Upper lobe of left lung (tissue), 6 donors: Measurements from ENCODE around the gene MAT1A. TPM values are rescaled to one million over a fixed set of nuclear protein-coding genes. Genes with fewer than 3 reads are reported as not detected.

ENCODE experiments used
- ATAC-seq, 2 donors: fragments of 200-7000 bp; cut with Tn5 transposase; one replicate each; pipeline ENCODE4 v1.9.1; 2022; ENCODE audit warnings: mild to moderate bottlenecking in 2 of 2, moderate library complexity in 2 of 2; ENCODE audit not compliant: low FRiP score in 2 of 2
- DNase-seq, 2 donors: peaks; one replicate each; pipeline ENCODE4 v3.0.0-alpha.2; 2019 to 2020
- H3K27ac ChIP-seq, 4 donors: fragments of 200-600 bp; sonication (generic); one replicate each; pipeline ENCODE4 v1.5.1; 2016 to 2019
- H3K27me3 ChIP-seq, 4 donors: fragments of 200-600 bp; sonication (generic); one replicate each; pipeline ENCODE4 v1.5.1; 2017 to 2019
- H3K36me3 ChIP-seq, 4 donors: fragments of 200-600 bp; sonication (generic); one replicate each; pipeline ENCODE4 v1.5.1; 2016 to 2019
- H3K4me1 ChIP-seq, 4 donors: fragments of 200-600 bp; sonication (generic); one replicate each; pipeline ENCODE4 v1.5.1; 2018 to 2019
- H3K4me3 ChIP-seq, 4 donors: fragments of 200-600 bp; sonication (generic); one replicate each; pipeline ENCODE4 v1.5.1; 2017 to 2019; ENCODE audit warnings: mild to moderate bottlenecking in 2 of 4, moderate library complexity in 1 of 4
- H3K9me3 ChIP-seq, 4 donors: fragments of 200-600 bp; sonication (generic); one replicate each; pipeline ENCODE4 v1.5.1; 2018 to 2019
- CTCF ChIP-seq, 6 experiments: fragments of 450-650 bp in 4 of 6; fragments of 200-600 bp in 2 of 6; sonication (generic) in 2 of 6; IDR thresholded peaks; one replicate each; pipeline ENCODE4 v1.5.1; 2016 to 2019; ENCODE audit warnings: antibody characterized with exemption in 6 of 6
- EP300 ChIP-seq, 4 donors: sonication (generic); formaldehyde crosslinking; IDR thresholded peaks; one replicate each; pipeline ENCODE4 v1.5.1; 2017; ENCODE audit warnings: antibody characterized with exemption in 4 of 4, control low read depth in 2 of 4
- POLR2A ChIP-seq, 4 donors: fragments of 450-650 bp; IDR thresholded peaks; one replicate each; pipeline ENCODE4 v1.5.1; 2016 to 2017; ENCODE audit warnings: antibody characterized with exemption in 4 of 4, mild to moderate bottlenecking in 2 of 4
- POLR2AphosphoS5 ChIP-seq, 2 donors: sonication (generic); formaldehyde crosslinking; IDR thresholded peaks; one replicate each; pipeline ENCODE4 v1.5.1; 2017; ENCODE audit warnings: antibody characterized with exemption in 2 of 2
- WGBS, 2 donors: methylation state at CpG; one replicate each; pipeline ENCODE4 v1.1.5; 2017 to 2018; 5-methylcytosine and 5-hydroxymethylcytosine counted together
- total RNA-seq, 6 donors: library from RNA; depleted of rRNA in 4 of 6; stranded (reverse); fragments of >200 nt in 4 of 6; gene quantifications; one replicate each; pipeline versions ENCODE4 v1.1.0 to v1.2.1, GENCODE V29; 2016 to 2021
- donor health status: DM: no; HTN: no; CAD: no; lungs with moderate emphysema.
- donor health status: DM: no; HTN: yes; CAD: no; lungs with severe emphysema.

Gene MAT1A
- total RNA-seq, 6 donors from 2014 or later: 0.15 to 2.1 (median 0.73) TPM

- H3K9me3 ChIP-seq: no peaks in the 10 kb centered on the region
- no peak for DNase-seq
- ATAC-seq: no peak
- WGBS, 2 donors: 68 to 69% methylated on average over 3 of the region's 3 CpGs
- no peaks in the 10 kb centered on the region for H3K36me3 ChIP-seq
- H3K27me3 ChIP-seq: no peaks in the 10 kb centered on the region
- no peak overlapping the region for H3K4me3 ChIP-seq
- no peaks in the 10 kb centered on the region for H3K4me1 ChIP-seq
- H3K27ac ChIP-seq: no peak overlapping the region
- TF ChIP-seq CTCF (IDR thresholded peaks at IDR 0.05) (no peak), EP300 (IDR thresholded peaks at IDR 0.05) (no peak), POLR2A (IDR thresholded peaks at IDR 0.05) (no peak), POLR2AphosphoS5 (IDR thresholded peaks at IDR 0.05) (no peak)
Observed at GRCh38 chr10:80323311-80323710, 33.9 kb upstream of the MAT1A start.

- WGBS, 2 donors: 57 to 69% methylated on average over 1 of the region's 1 CpG
Observed at GRCh38 chr10:80322711-80323110, 33.3 kb upstream of the MAT1A start.

GRCh38 chr10:80322158-80322557 is 32.7 kb upstream of the MAT1A start:
- Histone ChIP-seq H3K9me3 (no peaks in the 10 kb centered on the region), H3K27me3 (no peaks in the 10 kb centered on the region), H3K36me3 (no peaks in the 10 kb centered on the region), H3K27ac (no peak overlapping the region), H3K4me3 (no peak overlapping the region), H3K4me1 (no peaks in the 10 kb centered on the region)
- ATAC-seq: no peak
- TF ChIP-seq EP300 (IDR thresholded peaks at IDR 0.05): no peak
- no peak for TF ChIP-seq POLR2AphosphoS5 (IDR thresholded peaks at IDR 0.05)
- no peak for TF ChIP-seq CTCF (IDR thresholded peaks at IDR 0.05)
- DNase-seq: no peak
- 73 to 86% methylated on average over 2 of the region's 2 CpGs for WGBS, 2 donors

More at GRCh38 chr10:80322711-80323110, 33.3 kb upstream of the MAT1A start:
- Histone ChIP-seq H3K27me3 (no peaks in the 10 kb centered on the region), H3K36me3 (no peaks in the 10 kb centered on the region), H3K9me3 (no peaks in the 10 kb centered on the region), H3K27ac (no peak overlapping the region), H3K4me1 (no peaks in the 10 kb centered on the region), H3K4me3 (no peak overlapping the region)
- TF ChIP-seq POLR2A (IDR thresholded peaks at IDR 0.05): no peak
- TF ChIP-seq CTCF (IDR thresholded peaks at IDR 0.05): no peak
- no peak for TF ChIP-seq POLR2AphosphoS5 (IDR thresholded peaks at IDR 0.05)
- TF ChIP-seq EP300 (IDR thresholded peaks at IDR 0.05): no peak
- ATAC-seq (no peak), DNase-seq (no peak)

GRCh38 chr10:80321183-80321582 is 31.7 kb upstream of the MAT1A start:
- TF ChIP-seq EP300 (IDR thresholded peaks at IDR 0.05): no peak
- TF ChIP-seq POLR2A (IDR thresholded peaks at IDR 0.05): no peak
- no peak for TF ChIP-seq POLR2AphosphoS5 (IDR thresholded peaks at IDR 0.05)
- TF ChIP-seq CTCF (IDR thresholded peaks at IDR 0.05): no peak
- no peaks in the 10 kb centered on the region for H3K36me3 ChIP-seq
- WGBS, 2 donors: 77 to 82% methylated on average over 5 of the region's 5 CpGs
- no peaks in the 10 kb centered on the region for H3K27me3 ChIP-seq
- no peak overlapping the region for H3K4me3 ChIP-seq
- DNase-seq (no peak), ATAC-seq (no peak)
- no peaks in the 10 kb centered on the region for H3K4me1 ChIP-seq
- H3K27ac ChIP-seq: no peak overlapping the region
- no peaks in the 10 kb centered on the region for H3K9me3 ChIP-seq

- no peaks in the 10 kb centered on the region for H3K36me3 ChIP-seq
- no peak overlapping the region for H3K4me3 ChIP-seq
- H3K27me3 ChIP-seq: no peaks in the 10 kb centered on the region
- no peak for DNase-seq
- no peak overlapping the region for H3K27ac ChIP-seq
- H3K4me1 ChIP-seq: no peaks in the 10 kb centered on the region
- no peaks in the 10 kb centered on the region for H3K9me3 ChIP-seq
- no peak for TF ChIP-seq EP300 (IDR thresholded peaks at IDR 0.05)
- TF ChIP-seq POLR2A (IDR thresholded peaks at IDR 0.05): no peak
- TF ChIP-seq CTCF (IDR thresholded peaks at IDR 0.05): no peak
- no peak for TF ChIP-seq POLR2AphosphoS5 (IDR thresholded peaks at IDR 0.05)
- no peak for ATAC-seq
Observed at GRCh38 chr10:80320377-80320776, 30.9 kb upstream of the MAT1A start.
